Activated naive CD4-positive, alpha-beta T cell treated with anti-CD3 and anti-CD28 coated beads, Interleukin-2, amount 50 U/mL, for 72 hours (primary cell): ENCODE data around the gene PPP2R5E. TPM values are rescaled to one million over a fixed set of nuclear protein-coding genes. Genes with fewer than 3 reads are reported as not detected.
"Not testable (repeated sequence)": the region's sequence is repeated elsewhere in the genome, so short reads cannot be mapped to it uniquely, and the experiment has no call there.

Source experiments
- ATAC-seq, 2 donors: fragments of 150-1000 bp; cut with Tn5 transposase; 2 replicates each; pipeline ENCODE4 v1.10.0; 2021; ENCODE audit warnings: mild to moderate bottlenecking in 2 of 2, moderate library complexity in 2 of 2
- DNase-seq, 2 donors: peaks; one replicate each; pipeline ENCODE4 v3.0.0; 2021 to 2022; ENCODE audit warnings: low spot score in 2 of 2
- H3K27ac Mint-ChIP-seq, 2 donors: one replicate each; pipeline ENCODE4 v1.8.0; 2022; ENCODE audit warnings: mild to moderate bottlenecking in 2 of 2, mixed read lengths in 2 of 2
- H3K36me3 Mint-ChIP-seq, 2 donors: one replicate each; pipeline ENCODE4 v1.8.0; 2022; ENCODE audit warnings: mixed read lengths in 2 of 2
- H3K9me3 Mint-ChIP-seq, 2 donors: one replicate each; pipeline ENCODE4 v1.8.0; 2022; ENCODE audit warnings: mixed read lengths in 2 of 2
- total RNA-seq, 2 donors: library from RNA; stranded (reverse); gene quantifications; one replicate each; pipeline ENCODE4 v1.2.3, GENCODE V29; 2022

Gene PPP2R5E
- total RNA-seq = 10 to 100 TPM; 31.2 to 40.3 TPM

- H3K27ac Mint-ChIP-seq = peak within 1 kb of the TSS; percentile 93 to 99
- no peaks in the 10 kb centered on the region for H3K9me3 Mint-ChIP-seq
- peak; percentile 97 to 99 for ATAC-seq
- H3K36me3 Mint-ChIP-seq = peaks cover 10 to 21% of the 10 kb centered on the region in 2 donors
- peak; percentile 93 to 97 for DNase-seq
Measured at GRCh38 chr14:63543000-63543825, at the start of gene PPP2R5E. Gene PPP2R5E, minus strand, starts transcription at chr14:63543377. Its CDS starts 3,692 bp downstream, at chr14:63539685.

- H3K27ac Mint-ChIP-seq, ATAC-seq, H3K9me3 Mint-ChIP-seq, H3K36me3 Mint-ChIP-seq, DNase-seq: not testable (repeated sequence)
Measured at GRCh38 chr14:63583046-63583445, 39.9 kb upstream of the PPP2R5E start.

DNA sequence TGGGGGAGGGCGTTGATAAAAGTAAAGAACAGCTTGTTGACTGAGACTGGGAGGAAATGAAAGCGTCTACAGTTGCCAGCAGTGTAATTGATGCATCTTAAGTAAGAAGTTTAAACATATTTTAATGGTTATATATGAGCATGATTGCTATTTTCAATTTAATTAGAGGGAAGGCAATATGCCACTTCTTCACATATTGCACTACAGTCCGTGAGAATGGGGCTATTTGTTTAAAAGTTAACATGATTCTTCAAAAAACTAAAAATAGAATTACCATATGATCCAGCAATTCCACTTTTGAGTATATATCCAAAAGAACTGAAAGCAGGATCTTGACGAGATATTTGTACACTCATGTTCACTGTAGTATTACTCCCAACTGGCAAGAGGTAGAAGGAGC is 38.3 kb upstream of the PPP2R5E start:
- Mint-ChIP-seq H3K9me3 (no peaks in the 10 kb centered on the region), H3K27ac (no peak overlapping the region), H3K36me3 (no peaks in the 10 kb centered on the region)
- DNase-seq = no peak
- ATAC-seq = no peak

DNA sequence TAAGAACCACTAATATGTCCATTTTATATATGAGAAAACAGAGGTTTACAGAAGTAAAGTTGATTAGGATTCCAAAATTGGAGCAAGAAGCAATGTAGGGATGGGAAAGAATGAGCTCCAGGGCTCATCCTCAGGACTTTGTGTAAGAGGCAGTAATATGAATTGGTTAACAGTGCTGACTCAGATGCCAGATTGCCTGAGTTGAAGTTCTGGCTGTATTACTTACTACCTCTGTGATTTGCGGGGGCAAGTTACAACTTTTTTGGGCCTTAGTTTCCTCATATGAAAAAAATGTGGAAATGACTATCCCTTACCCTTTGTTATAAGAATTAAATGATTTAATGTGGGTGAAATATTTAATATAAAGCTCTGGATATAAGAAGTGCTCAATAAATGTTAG is 35.1 kb upstream of the PPP2R5E start:
- no peak for DNase-seq
- no peak for ATAC-seq
- Mint-ChIP-seq H3K36me3 (no peaks in the 10 kb centered on the region), H3K9me3 (no peaks in the 10 kb centered on the region), H3K27ac (no peak overlapping the region)

DNA sequence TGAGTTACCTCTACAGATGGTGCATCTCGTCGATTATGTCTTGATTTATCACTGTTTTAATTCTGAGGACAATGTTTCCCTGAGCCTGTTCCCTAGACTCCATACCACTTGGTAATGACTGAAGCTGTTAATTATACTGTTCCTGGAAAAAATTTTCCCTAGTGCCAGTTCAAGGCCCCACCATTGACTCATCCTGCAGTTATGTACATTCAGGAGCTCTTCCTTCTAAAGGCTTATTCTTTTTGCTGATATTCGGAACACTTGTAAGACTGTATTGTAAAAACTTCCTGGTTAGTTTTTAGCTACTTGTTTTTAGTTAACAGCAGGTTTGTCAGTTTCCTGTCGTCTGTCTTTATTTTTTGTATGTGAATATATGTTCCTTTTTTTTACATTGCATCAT is 30.4 kb upstream of the PPP2R5E start:
- H3K9me3 Mint-ChIP-seq = no peaks in the 10 kb centered on the region
- ATAC-seq (no peak), DNase-seq (no peak)
- no peak overlapping the region for H3K27ac Mint-ChIP-seq
- H3K36me3 Mint-ChIP-seq = no peaks in the 10 kb centered on the region

DNA sequence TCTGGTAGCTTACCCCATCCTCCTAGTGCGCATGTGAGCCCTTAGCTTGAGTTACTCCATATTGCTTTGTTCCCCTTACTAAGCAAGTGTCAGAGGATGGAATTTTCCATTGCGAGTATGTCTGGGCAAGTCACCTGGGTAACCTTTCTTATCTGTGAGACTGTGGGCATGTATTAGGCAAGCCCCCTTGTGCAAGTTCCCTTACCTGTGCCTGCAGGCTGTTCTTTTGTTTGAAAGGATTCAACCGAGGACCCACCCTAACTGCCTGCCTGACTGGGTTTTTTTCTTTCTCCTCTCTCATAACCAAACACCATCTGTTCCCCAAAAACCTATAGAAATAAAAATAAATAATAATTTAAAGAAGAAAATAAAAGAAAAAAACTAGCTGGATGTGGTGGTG is 22.3 kb upstream of the PPP2R5E start:
- ATAC-seq (no peak), DNase-seq (no peak)
- Mint-ChIP-seq H3K27ac (no peak overlapping the region), H3K36me3 (no peaks in the 10 kb centered on the region), H3K9me3 (no peaks in the 10 kb centered on the region)

GRCh38 chr14:63564318-63564717 is 21.1 kb upstream of the PPP2R5E start:
- ATAC-seq (no peak), DNase-seq (no peak)
- Mint-ChIP-seq H3K36me3 (no peaks in the 10 kb centered on the region), H3K9me3 (no peaks in the 10 kb centered on the region), H3K27ac (no peak overlapping the region)

DNA sequence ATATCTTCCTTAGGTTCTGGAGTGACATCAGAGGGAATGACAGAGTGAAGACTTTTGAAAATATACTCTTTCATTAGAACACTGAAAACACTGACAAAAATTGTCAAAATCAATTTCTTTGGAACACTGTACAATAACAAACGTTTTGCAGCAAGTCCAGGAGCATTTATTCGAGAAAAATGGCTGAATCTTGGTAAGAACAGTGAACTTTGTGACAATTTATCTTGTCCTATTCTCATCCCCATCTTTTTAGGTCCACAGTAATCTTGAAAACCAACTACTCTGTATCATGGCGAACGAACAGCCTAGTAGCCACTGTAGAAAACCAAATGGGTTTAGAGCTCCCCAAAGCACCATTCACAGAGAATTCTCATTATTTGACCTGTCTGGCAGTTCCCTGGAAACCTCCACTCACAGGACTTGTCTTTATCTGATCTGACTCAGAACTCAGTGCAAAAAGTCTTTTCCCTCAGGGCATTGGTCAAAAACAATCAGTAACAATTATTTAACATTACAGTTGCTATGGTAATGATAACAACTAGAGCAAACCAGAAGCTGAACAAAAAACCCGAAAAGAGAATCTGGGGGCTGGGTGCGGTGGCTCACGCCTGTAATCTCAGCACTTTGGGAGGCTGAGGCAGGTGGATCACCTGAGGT is 20.3 kb upstream of the PPP2R5E start:
- no peak overlapping the region for H3K27ac Mint-ChIP-seq
- DNase-seq (no peak), ATAC-seq (no peak)
- H3K9me3 Mint-ChIP-seq = no peaks in the 10 kb centered on the region
- no peaks in the 10 kb centered on the region for H3K36me3 Mint-ChIP-seq

GRCh38 chr14:63562405-63562804 is 19.2 kb upstream of the PPP2R5E start:
- H3K27ac Mint-ChIP-seq = no peak overlapping the region

DNA sequence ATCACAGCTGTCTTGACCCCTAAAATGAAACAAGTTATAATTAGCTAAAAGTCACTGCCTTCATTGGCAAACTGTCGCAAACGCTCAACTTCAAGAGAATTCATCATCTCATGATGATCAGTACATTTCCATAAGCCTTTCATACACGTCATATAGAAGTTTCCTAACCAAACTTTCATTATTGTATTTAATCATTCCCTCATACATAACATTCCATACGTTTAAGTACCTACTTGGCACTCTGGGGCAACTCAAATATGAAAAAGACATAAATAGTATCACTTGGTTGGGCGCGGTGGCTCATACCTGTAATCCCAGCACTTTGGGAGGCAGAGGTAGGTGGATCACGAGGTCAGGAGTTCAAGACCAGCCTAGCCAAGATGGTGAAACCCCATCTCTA is 12.4 kb upstream of the PPP2R5E start:
- Mint-ChIP-seq H3K27ac (no peak overlapping the region), H3K36me3 (no peaks in the 10 kb centered on the region), H3K9me3 (no peaks in the 10 kb centered on the region)
- DNase-seq = no peak
- ATAC-seq = peak; percentile 59 to 63

More at GRCh38 chr14:63562405-63562804, 19.2 kb upstream of the PPP2R5E start:
- no peak for DNase-seq
- Mint-ChIP-seq H3K36me3 (no peaks in the 10 kb centered on the region), H3K9me3 (no peaks in the 10 kb centered on the region)
- no peak for ATAC-seq

DNA sequence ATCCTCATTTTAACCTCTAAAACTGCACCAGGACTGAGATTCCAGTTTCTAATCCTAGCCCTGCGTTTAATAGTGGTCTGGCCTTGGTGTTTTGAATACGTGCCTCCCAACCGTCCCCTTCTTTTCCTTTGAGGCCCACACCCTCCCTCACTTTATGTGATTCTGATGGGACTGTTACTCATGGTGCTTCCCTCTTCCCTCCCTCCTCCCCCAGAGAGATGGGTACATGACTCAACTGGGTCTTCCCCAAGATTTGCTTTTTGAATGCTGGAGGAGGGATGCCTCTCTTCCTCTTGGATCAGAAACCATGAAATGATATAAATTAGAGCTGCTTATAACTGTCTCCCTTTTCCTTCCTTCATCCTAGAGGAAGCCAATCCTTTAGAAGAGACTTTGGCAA is 8.2 kb upstream of the PPP2R5E start:
- Mint-ChIP-seq H3K36me3 (no peaks in the 10 kb centered on the region), H3K27ac (no peak overlapping the region), H3K9me3 (no peaks in the 10 kb centered on the region)
- ATAC-seq = peak in 1 of 2 donors; percentile 89
- DNase-seq = no peak

- H3K36me3 Mint-ChIP-seq = peaks cover 0 to 13% of the 10 kb centered on the region in 2 donors
- H3K9me3 Mint-ChIP-seq = no peaks in the 10 kb centered on the region
- peak overlapping the region in 1 of 2 donors; percentile 40 for H3K27ac Mint-ChIP-seq
- ATAC-seq (no peak), DNase-seq (no peak)
Measured at GRCh38 chr14:63547798-63548335, 4.7 kb upstream of the PPP2R5E start.

DNA sequence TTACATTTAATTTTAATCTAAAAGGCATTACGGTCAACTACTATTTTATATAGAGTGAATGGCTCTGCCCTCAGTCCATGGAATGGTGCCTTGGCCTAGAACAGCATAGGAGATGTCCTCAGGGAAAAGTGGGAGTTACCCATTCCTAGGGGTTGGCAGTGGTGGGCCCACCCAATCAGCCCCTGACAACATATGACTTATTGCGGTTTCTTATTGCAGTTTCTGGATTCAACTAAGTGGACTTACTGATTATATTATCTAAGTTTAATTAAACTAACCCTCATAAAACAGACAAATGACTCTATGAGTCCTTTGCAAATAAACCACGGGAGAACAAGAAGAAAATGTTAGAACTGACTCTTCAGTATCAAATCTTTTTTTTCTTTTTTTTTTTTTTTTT is 2.3 kb upstream of the PPP2R5E start:
- no peaks in the 10 kb centered on the region for H3K9me3 Mint-ChIP-seq
- ATAC-seq (no peak), DNase-seq (no peak)
- no peak overlapping the region for H3K27ac Mint-ChIP-seq
- H3K36me3 Mint-ChIP-seq = peaks cover 0 to 13% of the 10 kb centered on the region in 2 donors

GRCh38 chr14:63544591-63545299 is 1.6 kb upstream of the PPP2R5E start:
- no peak overlapping the region for H3K27ac Mint-ChIP-seq
- H3K9me3 Mint-ChIP-seq = no peaks in the 10 kb centered on the region
- no peak for ATAC-seq
- no peak for DNase-seq
- H3K36me3 Mint-ChIP-seq = peaks cover under 1 to 13% of the 10 kb centered on the region in 2 donors

GRCh38 chr14:63543826-63544406 is 739 bp upstream of the PPP2R5E start:
- peak in 1 of 2 donors; percentile 47 for ATAC-seq
- Mint-ChIP-seq H3K9me3 (no peaks in the 10 kb centered on the region), H3K36me3 (peaks cover 9 to 21% of the 10 kb centered on the region in 2 donors), H3K27ac (peak overlapping the region; percentile 93 to 99)
- DNase-seq = no peak

GRCh38 chr14:63542231-63542999 is 762 bp downstream of the PPP2R5E start:
- DNase-seq (peak in 1 of 2 donors; percentile 4), ATAC-seq (peak; percentile 0 to 5)
- Mint-ChIP-seq H3K9me3 (no peaks in the 10 kb centered on the region), H3K27ac (peak overlapping the region; percentile 51 to 93), H3K36me3 (peaks cover 15 to 21% of the 10 kb centered on the region in 2 donors)
